ENCODE results near the gene GFY. TPM values are rescaled to one million over a fixed set of nuclear protein-coding genes. Genes with fewer than 3 reads are reported as not detected.
"Not testable (repeated sequence)": the region's sequence is repeated elsewhere in the genome, so short reads cannot be mapped to it uniquely, and the experiment has no call there.

GFY gene
- total RNA-seq, 6 experiments from 2014 or later, result not detected

GRCh38 chr19:49469828-49470614 is 44.8 kb downstream of the GFY start:
- peak; percentile 31; the same call in 1 of the 2 replicates for TF ChIP-seq CTCF (IDR thresholded peaks at IDR 0.05)
- no peak overlapping the region for H3K27ac Mint-ChIP-seq
- no peaks in the 10 kb centered on the region for H3K9me3 Mint-ChIP-seq
- no peaks in the 10 kb centered on the region for H3K36me3 Mint-ChIP-seq (ENCODE audit: low read depth)
- H3K4me3 Mint-ChIP-seq, result no peak overlapping the region
- H3K27me3 Mint-ChIP-seq (ENCODE audit: insufficient read depth), result no peaks in the 10 kb centered on the region
- DNase-seq, result no peak
- peaks cover 14% of the 10 kb centered on the region for H3K4me1 Mint-ChIP-seq (ENCODE audit: low read depth)

- no peaks in the 10 kb centered on the region for H3K9me3 Mint-ChIP-seq
- no peaks in the 10 kb centered on the region for H3K36me3 Mint-ChIP-seq (ENCODE audit: low read depth)
- H3K4me1 Mint-ChIP-seq (ENCODE audit: low read depth), result peaks cover 20% of the 10 kb centered on the region
- no peaks in the 10 kb centered on the region for H3K27me3 Mint-ChIP-seq (ENCODE audit: insufficient read depth)
- H3K4me3 Mint-ChIP-seq, result no peak overlapping the region
- H3K27ac Mint-ChIP-seq, result no peak overlapping the region
- no peak for TF ChIP-seq CTCF (IDR thresholded peaks at IDR 0.05)
- DNase-seq, result no peak
These were observed 45.4 kb downstream of the GFY start for GRCh38 chr19:49470615-49470978.

GRCh38 chr19:49472936-49473335 is 47.7 kb downstream of the GFY start:
- Mint-ChIP-seq H3K36me3 (ENCODE audit: low read depth) (no peaks in the 10 kb centered on the region), H3K27me3 (ENCODE audit: insufficient read depth) (no peaks in the 10 kb centered on the region), H3K9me3 (no peaks in the 10 kb centered on the region), H3K4me1 (ENCODE audit: low read depth) (peaks cover 29% of the 10 kb centered on the region), H3K27ac (peak overlapping the region; percentile 48), H3K4me3 (peak overlapping the region; percentile 89)
- no peak for TF ChIP-seq CTCF (IDR thresholded peaks at IDR 0.05)
- DNase-seq, result no peak

DNA sequence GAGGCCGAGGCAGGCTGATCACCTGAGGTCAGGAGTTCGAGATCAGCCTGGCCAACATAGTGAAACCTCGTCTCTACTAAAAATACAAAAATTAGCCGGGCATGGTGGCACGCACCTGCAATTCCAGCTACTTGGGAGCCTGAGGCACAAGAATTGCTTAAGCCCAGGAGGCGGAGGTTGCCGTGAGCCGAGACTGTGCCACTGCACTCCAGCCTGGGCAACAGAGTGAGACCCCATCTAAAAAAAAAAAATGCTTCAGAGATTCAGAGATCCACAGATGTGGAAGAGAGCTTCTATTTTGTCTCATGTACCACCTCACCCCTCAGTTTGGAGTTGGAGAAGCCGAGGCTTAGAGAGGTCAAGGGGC is 48.3 kb downstream of the GFY start:
- not testable (repeated sequence) for H3K9me3 Mint-ChIP-seq; H3K36me3 Mint-ChIP-seq (ENCODE audit: low read depth); H3K27me3 Mint-ChIP-seq (ENCODE audit: insufficient read depth); DNase-seq
- peak overlapping the region; percentile 89 for H3K4me3 Mint-ChIP-seq
- H3K4me1 Mint-ChIP-seq (ENCODE audit: low read depth), result peaks cover 29% of the 10 kb centered on the region
- peak overlapping the region; percentile 84; the same call in 1 of the 2 replicates for H3K27ac Mint-ChIP-seq

GRCh38 chr19:49473868-49474541 is 48.8 kb downstream of the GFY start, which contains the start of gene FLT3LG:
Gene FLT3LG, plus strand, starts transcription at chr19:49474215. Its CDS starts 425 bp downstream, at chr19:49474640.
- peak; percentile 54 for DNase-seq
- peak; percentile 100 for TF ChIP-seq CTCF (IDR thresholded peaks at IDR 0.05)
- H3K4me3 Mint-ChIP-seq, result peak within 1 kb of the TSS; percentile 89
- no peaks in the 10 kb centered on the region for H3K36me3 Mint-ChIP-seq (ENCODE audit: low read depth)
- H3K9me3 Mint-ChIP-seq, result no peaks in the 10 kb centered on the region
- peak within 1 kb of the TSS; percentile 84 for H3K27ac Mint-ChIP-seq
- no peaks in the 10 kb centered on the region for H3K27me3 Mint-ChIP-seq (ENCODE audit: insufficient read depth)
- peaks cover 29% of the 10 kb centered on the region for H3K4me1 Mint-ChIP-seq (ENCODE audit: low read depth)

- no peaks in the 10 kb centered on the region for H3K27me3 Mint-ChIP-seq (ENCODE audit: insufficient read depth)
- no peak for TF ChIP-seq CTCF (IDR thresholded peaks at IDR 0.05)
- H3K36me3 Mint-ChIP-seq (ENCODE audit: low read depth), result no peaks in the 10 kb centered on the region
- H3K4me3 Mint-ChIP-seq, result peak overlapping the region; percentile 89
- DNase-seq, result no peak
- no peaks in the 10 kb centered on the region for H3K9me3 Mint-ChIP-seq
- peak overlapping the region; percentile 84 for H3K27ac Mint-ChIP-seq
- peaks cover 29% of the 10 kb centered on the region for H3K4me1 Mint-ChIP-seq (ENCODE audit: low read depth)
These were observed 49.3 kb downstream of the GFY start for GRCh38 chr19:49474542-49474924.

All from HFFc6 (cell line).